Suppressor macrophage treated with lipopolysaccharide for 4 hours (primary cell): ENCODE data around the gene ANKS4B.
"Not testable (repeated sequence)": the region's sequence is repeated elsewhere in the genome, so short reads cannot be mapped to it uniquely, and the experiment has no call there.

Source experiments
- DNase-seq: peaks from one replicate; pipeline ENCODE4 v3.0.0-alpha.2; 2020

ANKS4B gene, protein sequence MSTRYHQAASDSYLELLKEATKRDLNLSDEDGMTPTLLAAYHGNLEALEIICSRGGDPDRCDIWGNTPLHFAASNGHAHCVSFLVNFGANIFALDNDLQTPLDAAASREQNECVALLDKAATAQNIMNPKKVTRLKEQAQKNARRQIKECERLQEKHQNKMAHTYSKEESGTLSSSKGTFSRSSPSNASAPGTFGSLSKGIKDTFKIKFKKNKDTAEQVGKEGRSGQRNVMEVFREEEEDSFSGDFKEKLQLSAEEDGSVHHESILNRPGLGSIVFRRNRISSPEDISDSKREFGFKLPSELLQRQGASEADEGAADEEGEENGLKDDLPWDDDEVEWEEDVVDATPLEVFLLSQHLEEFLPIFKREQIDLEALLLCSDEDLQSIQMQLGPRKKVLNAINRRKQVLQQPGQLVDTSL

DNA sequence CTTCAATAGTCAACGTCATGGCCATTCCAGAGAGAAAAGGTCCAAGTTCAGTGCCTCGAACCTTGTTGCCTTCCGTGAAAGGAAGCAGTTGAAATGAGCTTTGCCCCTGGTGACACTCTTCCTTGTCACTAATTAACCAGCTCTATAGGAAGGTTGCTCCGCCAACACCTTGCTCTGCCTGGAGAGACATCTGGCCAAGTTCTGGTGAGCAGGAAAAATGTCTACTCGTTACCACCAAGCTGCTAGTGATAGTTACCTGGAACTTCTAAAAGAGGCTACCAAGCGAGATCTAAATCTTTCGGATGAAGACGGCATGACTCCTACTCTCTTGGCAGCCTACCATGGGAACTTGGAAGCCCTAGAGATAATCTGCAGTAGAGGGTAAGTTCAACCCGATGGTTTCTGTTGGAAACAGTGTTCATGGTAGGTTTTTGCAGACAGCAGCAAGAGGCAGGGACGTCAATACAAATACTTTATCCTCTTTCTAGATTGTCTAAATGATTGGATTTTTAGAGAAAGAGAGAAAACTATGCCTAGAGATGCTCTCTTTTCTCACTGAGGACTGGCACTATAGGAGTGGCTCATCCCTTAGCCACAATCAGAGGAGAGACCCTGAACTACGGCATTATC is at the start of gene ANKS4B:
TSS of gene ANKS4B (plus strand) at position 179 of the 630 bp plus-strand sequence. CDS start at position 218, 39 bp downstream.
- no peak for DNase-seq

DNA sequence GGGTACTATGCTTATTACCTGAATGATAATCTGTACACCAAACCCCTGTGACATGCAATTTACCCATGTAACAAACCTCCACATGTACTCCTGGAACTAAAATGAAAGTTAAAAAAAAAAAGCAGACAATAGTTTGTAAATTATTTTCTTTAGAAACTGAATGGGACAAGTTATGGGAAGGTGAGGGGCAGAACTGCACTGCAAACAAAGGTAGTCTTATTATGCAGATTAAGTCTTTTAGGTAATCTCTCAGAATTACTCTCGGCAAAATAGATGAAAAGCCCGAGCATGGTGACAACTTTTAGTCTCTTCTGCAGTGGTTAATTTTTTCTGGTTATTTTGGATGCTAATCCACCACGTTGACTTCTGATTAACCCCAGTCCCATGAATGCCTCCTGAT is 49.5 kb upstream of the ANKS4B start:
- no peak for DNase-seq

DNA sequence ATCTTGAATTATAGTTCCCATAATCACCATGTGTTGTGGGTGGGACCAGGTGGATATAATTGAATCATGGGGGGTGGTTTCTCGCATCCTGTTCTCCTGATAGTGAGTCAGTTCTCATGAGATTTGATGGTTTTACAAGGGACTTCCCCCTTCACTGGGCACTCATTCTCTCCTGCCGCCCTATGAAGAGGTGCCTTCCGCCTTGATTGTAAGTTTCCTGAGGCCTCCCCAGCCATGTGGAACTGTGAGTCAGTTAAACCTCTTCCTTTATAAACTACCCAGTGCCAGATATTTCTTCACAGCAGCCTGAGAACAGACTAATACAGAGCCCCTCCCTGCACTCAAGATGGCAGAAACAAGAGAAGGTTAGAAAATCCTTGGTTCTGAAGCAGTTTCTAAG is 48.7 kb upstream of the ANKS4B start:
- DNase-seq: peak; percentile 19

DNA sequence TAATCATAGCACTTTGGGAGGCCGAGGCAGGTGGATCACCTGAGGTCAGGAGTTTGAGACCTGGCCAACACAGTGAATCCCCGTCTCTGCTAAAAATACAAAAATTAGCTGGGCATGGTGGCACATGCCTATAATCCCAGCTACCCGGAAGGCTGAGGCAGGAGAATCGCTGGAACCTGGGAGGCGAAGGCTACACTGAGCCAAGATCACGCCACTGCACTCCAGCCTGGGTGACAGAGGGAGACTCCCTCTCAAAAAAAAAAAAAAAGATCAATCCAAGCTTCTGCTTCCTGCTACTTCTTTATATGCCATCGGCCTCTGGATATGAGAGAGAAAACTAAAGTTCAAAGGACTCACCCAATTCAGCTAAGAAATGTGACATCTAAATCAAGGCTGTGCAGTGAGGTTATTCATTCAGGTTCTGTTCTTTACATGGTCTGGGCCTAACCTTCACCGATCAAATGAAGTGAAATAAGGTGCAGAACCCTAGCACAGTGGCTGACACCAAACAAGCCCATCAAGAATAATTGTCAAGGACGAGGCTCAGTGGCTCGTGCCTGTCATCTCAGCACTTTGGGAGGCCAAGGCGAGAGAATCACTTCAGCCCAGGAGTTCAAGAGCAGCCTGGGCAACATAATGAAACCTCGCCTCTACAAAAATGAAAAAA is 47.7 kb upstream of the ANKS4B start:
- DNase-seq: no peak

DNA sequence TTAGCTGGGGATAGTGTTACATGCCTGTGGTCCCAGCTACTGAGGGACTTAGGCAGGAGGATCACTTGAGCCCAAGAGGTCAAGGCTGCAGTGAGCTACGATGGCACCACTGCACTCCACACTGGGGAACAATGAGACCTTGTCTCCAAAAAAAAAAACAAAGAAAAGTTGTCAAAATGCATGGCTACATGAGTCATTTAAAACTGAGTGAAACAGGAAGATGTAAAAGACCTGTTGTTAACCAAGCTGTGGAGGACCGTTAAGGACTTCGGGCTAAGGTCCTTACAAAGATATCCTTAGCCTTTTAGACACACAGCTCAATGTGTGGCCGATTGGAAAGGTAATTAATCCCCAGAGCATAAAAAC is 47.2 kb upstream of the ANKS4B start:
- no peak for DNase-seq

DNA sequence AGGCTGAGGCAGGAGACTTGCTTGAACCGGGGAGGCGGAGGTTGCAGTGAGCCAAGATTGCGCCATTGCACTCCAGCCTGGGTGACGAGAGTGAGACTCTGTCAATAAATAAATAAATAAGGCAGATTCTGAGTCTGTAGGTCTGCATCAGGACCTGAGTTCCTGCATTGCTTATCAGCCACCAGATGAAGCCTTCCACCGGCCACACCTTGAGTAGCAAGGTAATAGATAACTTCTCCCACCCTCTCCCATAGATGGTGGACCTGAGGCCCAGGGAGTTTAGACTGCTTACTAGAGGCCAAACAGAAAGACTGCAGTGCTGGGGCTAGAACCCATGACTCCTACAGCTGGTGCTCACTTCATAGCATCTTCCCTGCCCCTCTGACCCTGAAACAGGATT is 44.2 kb upstream of the ANKS4B start:
- no peak for DNase-seq

DNA sequence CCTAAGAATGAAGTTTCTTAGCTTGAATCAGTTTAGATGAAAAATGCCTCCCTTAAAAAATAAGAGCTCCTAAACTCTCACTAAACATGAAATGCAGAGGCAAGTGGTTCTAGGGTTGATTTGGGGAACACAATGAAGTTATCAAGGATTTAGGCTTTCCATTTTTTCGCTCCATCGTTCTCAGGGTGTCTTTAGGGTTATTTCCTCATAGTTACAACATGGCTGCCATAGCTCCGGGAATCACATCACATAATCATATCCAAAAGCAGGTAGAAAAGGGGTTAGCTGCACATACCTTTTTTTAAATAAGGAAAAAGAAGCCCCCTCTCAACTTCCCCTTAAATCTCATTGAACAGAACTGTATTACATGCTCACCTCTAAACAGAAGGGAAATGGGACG is 43.5 kb upstream of the ANKS4B start:
- no peak for DNase-seq

DNA sequence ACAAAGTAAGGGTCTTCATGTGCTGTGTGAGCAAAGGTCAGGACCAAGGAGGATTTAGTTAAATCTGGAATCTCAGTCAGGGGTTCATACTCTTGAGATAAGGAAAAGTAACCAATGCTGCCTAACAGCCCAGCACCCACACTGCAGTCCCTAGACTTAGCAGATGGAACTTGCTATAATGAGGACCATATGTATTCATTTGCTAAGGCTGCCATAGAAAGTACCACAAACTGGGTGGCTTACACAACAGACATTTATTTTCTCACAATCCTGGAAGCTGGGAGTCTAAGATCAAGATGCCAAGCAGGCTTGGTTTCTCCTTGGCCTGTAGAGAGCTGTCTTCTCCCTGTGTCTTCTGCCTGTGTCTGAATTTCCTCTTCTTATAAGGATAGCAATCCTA is 42.9 kb upstream of the ANKS4B start:
- no peak for DNase-seq

DNA sequence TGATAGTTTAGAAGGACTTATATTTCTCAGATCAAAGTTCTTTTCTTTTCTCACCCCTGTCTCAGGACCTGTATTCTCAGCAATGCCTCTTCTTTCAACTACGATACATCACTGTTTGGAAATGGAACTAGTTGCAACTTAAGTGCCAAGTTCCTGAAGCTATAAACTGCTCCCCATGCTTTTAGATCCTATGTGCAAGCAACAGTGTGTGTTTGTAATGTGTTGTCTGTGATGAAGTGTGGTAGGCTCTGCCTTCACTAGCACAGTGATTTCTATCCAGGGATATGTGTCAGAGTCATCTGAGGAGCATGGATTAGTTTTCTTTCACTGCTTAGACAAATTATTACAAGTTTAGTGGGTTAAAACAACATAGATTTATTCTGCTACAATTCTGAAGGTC is 40.5 kb upstream of the ANKS4B start:
- no peak for DNase-seq

DNA sequence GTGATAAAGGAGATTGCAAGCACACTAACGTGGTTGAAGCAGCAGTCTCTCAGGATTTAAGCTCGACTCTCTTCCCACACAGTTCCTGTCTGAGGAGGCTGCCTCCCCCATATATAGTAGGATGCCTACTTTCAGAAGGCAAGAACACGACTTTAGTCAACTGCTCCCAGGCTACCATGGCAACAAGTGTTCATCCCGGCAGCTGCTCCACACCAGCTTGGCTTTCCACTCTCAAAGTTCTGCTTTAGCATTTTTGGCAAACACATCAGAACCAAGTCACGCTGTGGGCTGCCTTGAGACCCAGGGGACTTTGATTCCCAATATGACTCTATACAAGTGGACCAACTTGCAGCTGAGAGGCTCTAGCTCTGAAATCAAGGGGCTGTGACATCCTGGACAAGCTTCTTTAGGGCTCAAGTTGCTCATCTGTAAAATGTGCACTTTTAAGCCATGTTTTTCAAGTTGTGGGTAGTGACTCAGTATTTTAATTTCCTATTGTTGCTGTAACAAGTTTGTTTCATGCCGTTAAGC is 38.7 kb upstream of the ANKS4B start:
- DNase-seq: no peak

DNA sequence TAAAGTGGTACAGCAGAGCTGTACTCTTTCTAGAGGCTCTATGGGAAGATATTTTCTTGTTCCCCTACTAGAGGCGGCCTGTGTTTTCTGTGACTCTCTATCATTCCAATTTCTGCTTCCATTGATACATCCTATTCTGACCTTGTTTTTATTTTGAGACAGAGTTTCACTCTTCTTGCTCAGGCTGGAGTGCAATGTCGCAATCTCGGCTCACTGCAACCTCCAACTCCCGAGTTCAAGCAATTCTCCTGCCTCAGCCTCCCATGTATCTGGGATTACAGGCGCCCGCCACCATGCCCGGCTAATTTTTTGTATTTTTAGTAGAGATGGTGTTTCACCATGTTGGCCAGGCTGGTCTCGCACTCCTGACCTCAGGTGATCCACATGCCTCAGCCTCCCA is 38.2 kb upstream of the ANKS4B start:
- not testable (repeated sequence) for DNase-seq

DNA sequence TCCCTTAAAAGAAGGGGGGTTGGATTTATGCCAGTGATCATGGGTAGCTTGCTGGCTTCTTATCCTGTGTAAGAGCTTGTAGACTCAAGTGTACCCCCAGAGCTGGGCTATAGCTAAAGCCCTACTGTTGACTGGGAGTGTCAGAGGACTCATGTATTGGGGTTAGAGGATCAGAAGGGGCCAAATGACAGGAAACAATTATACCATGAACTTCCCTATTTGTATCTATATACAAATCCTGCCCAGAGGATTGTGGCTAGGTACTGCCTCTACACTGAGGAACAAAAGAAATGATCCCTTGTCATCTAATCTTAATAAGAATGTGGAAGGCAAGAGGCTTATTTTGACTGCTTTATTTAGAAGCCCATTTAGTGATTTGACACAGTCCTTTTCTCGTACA is 36.4 kb upstream of the ANKS4B start:
- DNase-seq: no peak

DNA sequence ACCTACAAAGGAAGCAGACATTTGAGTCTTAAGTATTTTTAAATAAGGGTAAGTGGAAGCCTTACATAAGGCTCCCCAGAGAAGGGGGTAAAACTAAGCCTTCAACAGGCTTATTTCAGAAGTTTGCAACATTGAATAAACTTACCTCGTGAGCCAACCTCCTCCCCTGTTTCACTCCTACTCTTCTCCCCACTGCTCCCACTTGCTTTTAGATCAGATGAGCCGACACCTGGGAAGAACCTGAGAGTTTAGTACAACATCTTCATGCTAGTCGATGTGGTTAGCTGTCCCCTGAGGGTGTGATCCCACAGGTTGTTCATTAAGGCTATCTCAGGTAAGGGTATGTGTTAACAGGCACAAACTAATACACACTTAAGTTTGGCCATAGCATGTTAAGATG is 35.9 kb upstream of the ANKS4B start:
- DNase-seq: no peak

DNA sequence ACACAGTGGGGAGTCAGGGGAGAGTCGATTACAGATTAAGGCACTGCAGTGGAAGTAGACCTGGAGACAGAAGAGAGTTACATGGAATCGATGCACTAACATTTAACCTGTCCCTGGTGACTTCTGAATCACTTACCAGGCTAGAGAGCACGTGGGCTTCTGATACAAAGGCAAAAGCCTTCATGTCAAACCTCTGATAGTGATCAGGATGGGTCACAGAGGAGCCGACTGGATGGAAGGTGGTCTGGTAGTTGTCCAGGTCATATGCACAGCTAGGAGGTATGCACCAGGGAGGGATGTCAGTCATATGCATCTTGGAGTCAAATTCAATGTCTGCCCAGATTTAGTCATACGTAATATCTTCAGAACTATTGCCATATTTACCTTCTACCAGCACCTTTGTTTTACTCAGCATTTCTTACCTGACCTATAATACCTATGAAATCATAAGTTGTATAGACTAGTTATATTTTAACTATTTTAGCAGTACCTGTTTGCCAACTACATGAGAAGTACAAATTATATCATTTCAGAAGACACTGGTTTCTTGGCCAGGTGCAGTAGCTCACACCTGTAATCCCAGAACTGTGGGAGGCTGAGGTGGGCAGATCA is 33.8 kb upstream of the ANKS4B start:
- no peak for DNase-seq

DNA sequence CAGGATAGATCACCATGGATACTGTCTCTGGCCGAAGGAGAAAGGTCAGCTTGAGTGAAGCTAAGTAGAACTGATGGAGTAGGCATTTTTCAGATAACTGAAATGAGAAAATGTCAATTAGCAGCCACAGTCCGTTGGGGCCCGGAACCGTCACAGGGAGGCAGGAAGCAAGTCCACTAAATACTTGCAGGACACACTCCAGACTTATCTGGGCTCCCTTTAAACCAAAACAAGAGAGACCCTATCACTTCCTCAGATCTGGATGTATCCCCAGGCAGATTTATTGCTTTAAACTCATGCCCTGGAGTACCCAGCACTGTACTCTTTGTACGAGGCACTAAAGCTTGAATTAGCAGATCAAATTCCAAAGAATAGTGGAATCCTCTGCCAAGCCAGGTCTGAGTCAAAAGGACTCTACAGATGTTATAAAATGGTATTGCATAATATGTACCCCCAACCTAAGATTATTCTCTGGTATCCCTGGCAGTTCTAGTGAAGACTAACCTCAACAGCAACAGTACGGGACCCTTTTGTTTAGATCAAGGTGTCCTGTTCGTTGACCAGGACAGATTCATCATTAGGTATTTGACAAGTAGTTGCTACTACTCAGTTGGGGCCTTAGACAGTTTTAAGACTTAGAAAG is 30.2 kb upstream of the ANKS4B start:
- no peak for DNase-seq

DNA sequence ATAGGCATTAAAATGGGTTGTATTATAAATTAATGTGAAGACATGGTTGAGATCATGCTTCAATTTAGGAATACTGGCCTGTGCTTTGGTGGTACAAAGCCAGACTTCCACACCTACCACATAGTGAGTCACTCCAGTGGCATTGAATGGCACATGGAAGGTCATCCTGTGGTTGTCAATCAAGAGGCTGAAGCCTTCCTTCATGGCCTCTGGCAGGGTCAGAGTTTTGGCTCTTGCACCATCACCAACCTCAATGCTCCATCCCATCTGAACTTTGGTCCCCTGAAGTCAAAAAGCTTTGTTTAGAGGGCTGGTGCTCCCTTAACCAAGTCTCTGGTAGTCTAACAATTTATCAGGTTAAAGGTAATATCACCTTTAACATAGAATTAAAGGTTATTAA is 28.2 kb upstream of the ANKS4B start:
- no peak for DNase-seq

DNA sequence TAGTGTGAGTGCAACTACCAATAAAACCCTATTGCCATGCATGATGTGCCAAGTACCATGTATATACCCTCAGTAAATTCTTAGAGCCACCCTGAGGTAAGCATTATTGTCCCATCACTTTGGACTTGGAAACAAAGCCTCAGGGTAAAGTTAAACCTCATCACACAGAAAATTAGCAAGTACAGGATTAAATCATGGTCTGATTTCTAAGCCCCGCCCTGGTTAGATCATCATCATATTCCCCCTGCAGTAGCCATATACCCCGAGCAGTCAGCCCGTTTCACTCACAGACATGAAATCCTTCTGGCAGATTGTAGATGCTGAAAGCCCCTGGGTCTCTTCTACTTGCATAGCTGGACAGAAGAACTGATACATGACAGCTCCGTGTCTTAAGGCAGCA is 26.9 kb upstream of the ANKS4B start:
- no peak for DNase-seq

DNA sequence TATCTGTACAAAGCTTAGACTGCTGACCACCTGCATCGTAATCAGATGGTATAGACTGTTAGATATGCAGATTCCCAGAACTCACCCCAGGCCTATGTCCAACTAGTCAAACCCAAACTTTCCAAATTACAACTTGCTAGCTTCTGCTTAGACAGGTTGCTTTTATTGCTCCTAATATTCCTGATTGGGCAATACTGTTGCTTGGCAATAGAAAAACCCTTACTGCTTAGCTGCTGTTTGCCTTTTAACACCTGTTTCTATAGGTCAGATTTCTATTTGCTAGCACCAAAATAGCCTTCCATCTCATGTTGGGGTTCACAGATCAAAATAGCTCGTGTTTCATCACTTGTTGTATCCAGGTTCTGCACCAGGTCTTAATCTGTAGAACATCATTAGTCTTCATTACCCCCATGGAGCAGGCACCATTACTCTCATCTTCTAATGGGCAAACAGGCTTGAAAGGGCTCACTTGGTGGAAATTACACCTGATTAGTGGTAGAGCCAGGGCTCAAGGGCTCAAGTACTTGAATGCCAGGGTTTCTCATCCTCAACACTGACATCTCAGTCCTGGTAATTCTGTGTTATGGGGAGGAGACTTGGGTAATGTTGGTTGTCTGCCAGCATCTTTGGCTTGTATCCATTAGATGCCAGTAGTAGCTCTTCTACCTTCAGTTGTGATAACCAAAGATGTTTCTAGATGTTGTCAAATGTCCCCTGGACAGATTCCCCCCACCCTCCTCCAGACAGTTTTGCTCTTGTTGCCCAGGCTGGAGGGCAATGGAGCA is 24.9 kb upstream of the ANKS4B start:
- DNase-seq: no peak

DNA sequence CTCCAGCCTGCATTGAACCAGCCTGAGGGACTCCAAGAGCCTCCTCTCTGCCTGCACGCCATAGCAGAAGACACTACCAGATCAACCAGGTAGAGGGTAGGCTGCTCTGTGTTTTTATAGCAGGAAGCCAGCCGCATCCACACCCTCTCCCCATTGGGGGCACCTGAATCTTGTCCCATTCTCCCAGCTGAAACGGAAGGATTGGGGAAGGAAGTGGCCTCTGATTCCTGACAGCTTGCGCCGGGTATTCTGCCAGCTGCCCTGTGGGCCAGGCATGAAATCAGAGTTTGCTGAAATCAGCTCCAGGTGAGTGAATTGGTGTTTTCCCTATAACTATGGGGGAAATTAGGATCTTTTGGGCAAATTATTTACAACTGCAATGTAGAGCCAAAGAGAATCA is 22.0 kb upstream of the ANKS4B start, which contains the start of gene ZP2:
TSS of gene ZP2 (minus strand) at position 89 of the 400 bp plus-strand sequence. CDS start at position 62, 27 bp downstream.
- DNase-seq: no peak

DNA sequence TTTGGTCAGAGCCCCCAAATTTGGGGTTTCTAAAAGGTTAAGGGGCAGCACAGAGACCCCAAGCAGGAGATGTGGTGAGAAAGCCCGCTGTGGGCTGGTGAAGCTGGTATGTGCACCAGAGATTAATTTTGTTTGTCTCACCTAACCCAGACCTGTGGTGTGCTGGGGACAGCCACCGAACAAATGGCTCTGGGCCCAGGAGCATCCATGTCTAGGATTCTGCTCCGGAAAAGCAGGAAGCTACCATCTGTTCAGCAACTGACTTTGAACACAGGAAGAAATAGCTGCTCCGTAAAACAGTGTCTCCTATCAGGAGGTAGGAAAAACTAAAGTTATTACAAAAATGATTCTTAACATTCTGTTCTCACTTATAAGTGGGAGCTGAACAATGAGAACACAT is 19.4 kb upstream of the ANKS4B start:
- no peak for DNase-seq

DNA sequence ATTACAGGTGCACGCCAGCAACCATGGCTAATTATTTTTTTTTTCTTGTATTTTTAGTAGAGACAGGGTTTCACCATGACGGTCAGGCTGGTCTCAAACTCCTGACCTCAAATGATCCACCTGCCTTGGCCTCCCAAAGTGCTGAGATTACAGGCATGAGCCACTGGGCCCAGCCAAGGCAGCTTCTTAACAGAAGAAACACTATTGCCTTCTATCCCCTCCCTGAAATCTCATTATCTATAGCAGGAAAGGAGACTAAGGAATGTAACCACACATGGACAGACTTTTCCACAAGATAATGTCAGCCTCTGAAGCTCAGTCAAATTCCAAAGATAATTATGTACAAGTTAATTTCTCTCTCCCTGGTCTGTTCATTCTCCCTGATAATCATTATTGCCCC is 16.4 kb upstream of the ANKS4B start:
- DNase-seq: no peak

DNA sequence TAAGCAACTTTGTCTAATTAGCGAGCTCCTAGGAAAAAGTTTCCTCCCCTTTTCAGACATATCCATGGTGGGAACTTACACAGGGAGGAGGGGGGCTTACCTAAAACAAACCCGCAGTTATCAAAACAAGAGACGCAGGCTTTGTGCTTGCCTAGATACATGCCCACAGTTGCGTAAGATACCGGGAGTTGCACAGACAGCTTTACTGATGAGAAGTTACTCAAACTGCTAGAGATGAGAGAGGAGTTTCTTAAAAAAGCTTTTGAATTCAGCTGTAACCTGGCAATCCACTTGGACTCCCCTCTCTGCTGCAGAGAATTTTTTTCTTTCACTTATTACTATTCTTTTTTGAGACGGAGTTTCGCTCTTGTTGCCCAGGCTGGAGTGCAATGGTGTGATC is 15.3 kb upstream of the ANKS4B start:
- DNase-seq: no peak
